Fibroblast of lung (primary cell): ENCODE results near the gene ATP6V1A. TPM values are rescaled to one million over a fixed set of nuclear protein-coding genes. Genes with fewer than 3 reads are reported as not detected.
A peak's percentile ranks its signal among the peaks of the same experiment; 100 is the strongest.

Experiments
- DNase-seq, 2 donors: peaks; one replicate each; pipeline versions ENCODE4 v3.0.0 to v3.0.0-alpha.2; 2010; ENCODE audit warnings: low read depth in 2 of 2
- H2AFZ ChIP-seq: 2 replicates; pipeline ENCODE4 v1.5.1; 2012; ENCODE audit warnings: low read length, control low read depth, inconsistent platforms
- H3K27ac ChIP-seq: 2 replicates; pipeline ENCODE4 v1.5.1; 2011; ENCODE audit warnings: low read length, control low read depth; ENCODE audit not compliant: insufficient read depth
- H3K27me3 ChIP-seq: 2 replicates; pipeline ENCODE4 v1.5.1; 2011; ENCODE audit warnings: mild to moderate bottlenecking, low read length; ENCODE audit not compliant: control insufficient read depth, insufficient read depth
- H3K36me3 ChIP-seq: 2 replicates; pipeline ENCODE4 v1.5.1; 2011; ENCODE audit warnings: low read length; ENCODE audit not compliant: control insufficient read depth, insufficient read depth
- H3K4me1 ChIP-seq: 2 replicates; pipeline ENCODE4 v1.5.1; 2011; ENCODE audit warnings: low read length; ENCODE audit not compliant: control insufficient read depth, insufficient read depth; ENCODE audit errors: extremely low read depth
- H3K4me2 ChIP-seq: 2 replicates; pipeline ENCODE4 v1.5.1; 2011; ENCODE audit warnings: low read length, control low read depth; ENCODE audit not compliant: insufficient read depth; ENCODE audit errors: extremely low read depth
- H3K4me3 ChIP-seq, 4 experiments: fragments of 200-600 bp in 1 of 4; sonication (generic) in 1 of 4; replicated peaks in 1 of 4; 2 replicates each; pipeline ENCODE4 v1.5.1; 2011 to 2016; ENCODE audit warnings: low read length in 4 of 4, low read depth in 3 of 4, mild to moderate bottlenecking in 3 of 4, control low read depth in 2 of 4, inconsistent platforms in 1 of 4, mixed read lengths in 1 of 4; ENCODE audit not compliant: insufficient read depth in 1 of 4; ENCODE audit errors: control extremely low read depth in 1 of 4
- H3K79me2 ChIP-seq: 2 replicates; pipeline ENCODE4 v1.5.1; 2012; ENCODE audit warnings: mild to moderate bottlenecking, low read length, inconsistent platforms; ENCODE audit not compliant: control insufficient read depth, insufficient read depth
- H3K9ac ChIP-seq: 2 replicates; pipeline ENCODE4 v1.5.1; 2011; ENCODE audit warnings: mild to moderate bottlenecking, low read length, control low read depth; ENCODE audit not compliant: insufficient read depth
- H3K9me3 ChIP-seq: 2 replicates; pipeline ENCODE4 v1.5.1; 2012; ENCODE audit warnings: low read depth, low read length; ENCODE audit not compliant: control insufficient read depth, insufficient read depth
- H4K20me1 ChIP-seq: 2 replicates; pipeline ENCODE4 v1.5.1; 2011; ENCODE audit warnings: low read length; ENCODE audit not compliant: control insufficient read depth, insufficient read depth; ENCODE audit errors: extremely low read depth
- EZH2 ChIP-seq: IDR thresholded peaks from 2 replicates; pipeline ENCODE4 v1.5.1; 2012; ENCODE audit warnings: low read length, control low read depth, mild to moderate bottlenecking; ENCODE audit errors: missing control alignments
- polyA plus RNA-seq, 2 donors: library from polyadenylated mRNA; depleted of rRNA in 1 of 2; stranded (reverse) in 1 of 2; unstranded in 1 of 2; fragments of >200 nt; gene quantifications; 2 replicates each; pipeline ENCODE4 v1.2.1, GENCODE V29; 2011 to 2012; ENCODE audit warnings: missing spikeins in 1 of 2
- total RNA-seq: library from RNA; depleted of rRNA; stranded (reverse); fragments of >200 nt; gene quantifications from 2 replicates; pipeline ENCODE4 v1.2.1, GENCODE V29; 2014
- TF ChIP-seq, protein P1 (sequence below), 2 donors: IDR thresholded peaks in 1 of 2; conservative IDR thresholded peaks in 1 of 2; 1 replicate in 1 of 2; 2 replicates in 1 of 2; pipeline ENCODE4 v1.5.1; 2011 to 2012; ENCODE audit warnings: low read length in 2 of 2, control low read depth in 1 of 2, inconsistent platforms in 1 of 2, low read depth in 1 of 2, mild to moderate bottlenecking in 1 of 2

ATP6V1A gene
- total and polyA plus RNA-seq, 2 donors (not counting 1 experiment from before 2014, with no cell fraction given): 75.7 to 213 TPM

GRCh38 chr3:113743006-113743630 is 3.7 kb upstream of the ATP6V1A start:
- Histone ChIP-seq H3K36me3 (no peaks in the 10 kb centered on the region), H3K4me3 (peak overlapping the region; percentile 23 to 98 (median 68)), H3K27me3 (no peaks in the 10 kb centered on the region), H3K9ac (no peak overlapping the region), H2AFZ (no peak overlapping the region), H3K4me2 (peak overlapping the region; percentile 76), H3K4me1 (peaks cover 2% of the 10 kb centered on the region), H4K20me1 (peaks cover 3% of the 10 kb centered on the region), H3K79me2 (peaks cover 89% of the 10 kb centered on the region), H3K9me3 (no peaks in the 10 kb centered on the region), H3K27ac (no peak overlapping the region)
- no peak for DNase-seq
- TF ChIP-seq EZH2: no peak
- TF ChIP-seq, protein P1, sequence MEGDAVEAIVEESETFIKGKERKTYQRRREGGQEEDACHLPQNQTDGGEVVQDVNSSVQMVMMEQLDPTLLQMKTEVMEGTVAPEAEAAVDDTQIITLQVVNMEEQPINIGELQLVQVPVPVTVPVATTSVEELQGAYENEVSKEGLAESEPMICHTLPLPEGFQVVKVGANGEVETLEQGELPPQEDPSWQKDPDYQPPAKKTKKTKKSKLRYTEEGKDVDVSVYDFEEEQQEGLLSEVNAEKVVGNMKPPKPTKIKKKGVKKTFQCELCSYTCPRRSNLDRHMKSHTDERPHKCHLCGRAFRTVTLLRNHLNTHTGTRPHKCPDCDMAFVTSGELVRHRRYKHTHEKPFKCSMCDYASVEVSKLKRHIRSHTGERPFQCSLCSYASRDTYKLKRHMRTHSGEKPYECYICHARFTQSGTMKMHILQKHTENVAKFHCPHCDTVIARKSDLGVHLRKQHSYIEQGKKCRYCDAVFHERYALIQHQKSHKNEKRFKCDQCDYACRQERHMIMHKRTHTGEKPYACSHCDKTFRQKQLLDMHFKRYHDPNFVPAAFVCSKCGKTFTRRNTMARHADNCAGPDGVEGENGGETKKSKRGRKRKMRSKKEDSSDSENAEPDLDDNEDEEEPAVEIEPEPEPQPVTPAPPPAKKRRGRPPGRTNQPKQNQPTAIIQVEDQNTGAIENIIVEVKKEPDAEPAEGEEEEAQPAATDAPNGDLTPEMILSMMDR (conservative IDR thresholded peaks at IDR 0.05 in 1 of 2, IDR thresholded peaks at IDR 0.05 in 1 of 2; ENCODE audit: low read depth in 1 of 2, low read length in 2 of 2): no peak

DNA sequence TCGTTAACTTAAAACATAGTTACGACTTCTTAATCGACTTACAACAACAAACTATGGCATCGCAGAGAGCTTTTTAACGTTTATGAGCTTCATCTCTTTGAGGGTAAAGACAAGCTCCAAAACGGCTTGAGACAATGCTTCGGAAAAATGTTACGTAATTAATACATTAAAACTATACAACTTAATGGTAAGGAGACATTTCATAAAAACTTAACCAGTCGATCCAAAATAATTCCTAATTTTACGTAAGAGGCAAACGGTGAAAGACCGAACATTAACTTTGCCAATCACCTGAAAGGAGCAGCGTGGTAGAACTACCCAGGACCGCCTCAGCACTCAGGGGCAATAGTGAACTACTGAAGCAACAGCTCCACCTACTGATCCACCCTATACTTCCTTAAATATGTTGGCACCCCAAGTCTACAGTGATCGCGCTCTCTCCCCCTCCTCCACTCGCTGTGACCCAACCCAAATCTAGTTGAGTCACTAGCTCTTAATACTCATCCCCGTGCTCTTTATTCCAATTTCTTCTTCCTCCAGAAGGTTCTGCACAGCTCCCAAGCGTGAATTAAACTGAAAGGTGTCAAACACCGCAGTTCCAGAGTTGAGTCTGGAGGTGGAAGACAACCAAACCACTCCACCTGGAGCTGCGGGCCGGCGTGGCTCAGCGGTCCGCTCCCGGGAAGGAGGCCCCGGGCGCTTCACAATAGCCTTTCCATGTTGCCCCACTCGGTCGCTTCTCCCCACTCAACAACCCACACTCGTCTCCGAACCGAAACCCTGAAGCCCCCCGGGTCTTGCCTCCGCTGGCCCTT is 1.7 kb upstream of the ATP6V1A start:
- Histone ChIP-seq H4K20me1 (peaks cover 3% of the 10 kb centered on the region), H3K36me3 (no peaks in the 10 kb centered on the region), H3K4me2 (peak overlapping the region; percentile 76), H3K27me3 (no peaks in the 10 kb centered on the region), H3K79me2 (peaks cover 90% of the 10 kb centered on the region), H3K4me3 (peak overlapping the region; percentile 71 to 100 (median 90)), H3K4me1 (peaks cover 7% of the 10 kb centered on the region), H3K9ac (peak overlapping the region; percentile 96), H3K27ac (peak overlapping the region; percentile 100), H3K9me3 (no peaks in the 10 kb centered on the region), H2AFZ (no peak overlapping the region)
- no peak for TF ChIP-seq EZH2
- TF ChIP-seq, protein P1 (conservative IDR thresholded peaks at IDR 0.05 in 1 of 2, IDR thresholded peaks at IDR 0.05 in 1 of 2; ENCODE audit: low read depth in 1 of 2, low read length in 2 of 2): peak; percentile 57 to 70
- DNase-seq: peak; percentile 89 to 93

- Histone ChIP-seq H3K9ac (peak within 1 kb of the TSS; percentile 96), H3K4me3 (peak within 1 kb of the TSS; percentile 82 to 100 (median 92)), H3K9me3 (no peaks in the 10 kb centered on the region), H2AFZ (peak within 1 kb of the TSS; percentile 89), H3K27me3 (no peaks in the 10 kb centered on the region), H4K20me1 (peaks cover 3% of the 10 kb centered on the region), H3K4me1 (peaks cover 7% of the 10 kb centered on the region), H3K36me3 (no peaks in the 10 kb centered on the region), H3K4me2 (peak within 1 kb of the TSS; percentile 99), H3K27ac (peak within 1 kb of the TSS; percentile 100), H3K79me2 (peaks cover 85% of the 10 kb centered on the region)
- DNase-seq: peak; percentile 90 to 96
- TF ChIP-seq, protein P1 (conservative IDR thresholded peaks at IDR 0.05 in 1 of 2, IDR thresholded peaks at IDR 0.05 in 1 of 2; ENCODE audit: low read depth in 1 of 2, low read length in 2 of 2): peak; percentile 37 to 49
- TF ChIP-seq EZH2: no peak
Measured at GRCh38 chr3:113745756-113746547, 883 bp upstream of the ATP6V1A start, which contains the start of gene NAA50. TSS of gene NAA50 (minus strand) at chr3:113746249. CDS start at chr3:113745949, 300 bp downstream.
